Mucosa of gallbladder (tissue), 1 donor: Measurements from ENCODE around the gene IQGAP3. TPM values are rescaled to one million over a fixed set of nuclear protein-coding genes. Genes with fewer than 3 reads are reported as not detected.
A peak's percentile ranks its signal among the peaks of the same experiment; 100 is the strongest.
"Not testable (repeated sequence)": the region's sequence is repeated elsewhere in the genome, so short reads cannot be mapped to it uniquely, and the experiment has no call there.

Experiments used
- DNase-seq: peaks from one replicate; pipeline ENCODE4 v3.0.0-alpha.2; 2020; ENCODE audit warnings: low spot score
- total RNA-seq: library from RNA; stranded (reverse); gene quantifications from one replicate; pipeline ENCODE4 v1.2.1, GENCODE V29; 2021
- donor health status: DM: no; HTN: no; CAD: no.

IQGAP3 gene, protein sequence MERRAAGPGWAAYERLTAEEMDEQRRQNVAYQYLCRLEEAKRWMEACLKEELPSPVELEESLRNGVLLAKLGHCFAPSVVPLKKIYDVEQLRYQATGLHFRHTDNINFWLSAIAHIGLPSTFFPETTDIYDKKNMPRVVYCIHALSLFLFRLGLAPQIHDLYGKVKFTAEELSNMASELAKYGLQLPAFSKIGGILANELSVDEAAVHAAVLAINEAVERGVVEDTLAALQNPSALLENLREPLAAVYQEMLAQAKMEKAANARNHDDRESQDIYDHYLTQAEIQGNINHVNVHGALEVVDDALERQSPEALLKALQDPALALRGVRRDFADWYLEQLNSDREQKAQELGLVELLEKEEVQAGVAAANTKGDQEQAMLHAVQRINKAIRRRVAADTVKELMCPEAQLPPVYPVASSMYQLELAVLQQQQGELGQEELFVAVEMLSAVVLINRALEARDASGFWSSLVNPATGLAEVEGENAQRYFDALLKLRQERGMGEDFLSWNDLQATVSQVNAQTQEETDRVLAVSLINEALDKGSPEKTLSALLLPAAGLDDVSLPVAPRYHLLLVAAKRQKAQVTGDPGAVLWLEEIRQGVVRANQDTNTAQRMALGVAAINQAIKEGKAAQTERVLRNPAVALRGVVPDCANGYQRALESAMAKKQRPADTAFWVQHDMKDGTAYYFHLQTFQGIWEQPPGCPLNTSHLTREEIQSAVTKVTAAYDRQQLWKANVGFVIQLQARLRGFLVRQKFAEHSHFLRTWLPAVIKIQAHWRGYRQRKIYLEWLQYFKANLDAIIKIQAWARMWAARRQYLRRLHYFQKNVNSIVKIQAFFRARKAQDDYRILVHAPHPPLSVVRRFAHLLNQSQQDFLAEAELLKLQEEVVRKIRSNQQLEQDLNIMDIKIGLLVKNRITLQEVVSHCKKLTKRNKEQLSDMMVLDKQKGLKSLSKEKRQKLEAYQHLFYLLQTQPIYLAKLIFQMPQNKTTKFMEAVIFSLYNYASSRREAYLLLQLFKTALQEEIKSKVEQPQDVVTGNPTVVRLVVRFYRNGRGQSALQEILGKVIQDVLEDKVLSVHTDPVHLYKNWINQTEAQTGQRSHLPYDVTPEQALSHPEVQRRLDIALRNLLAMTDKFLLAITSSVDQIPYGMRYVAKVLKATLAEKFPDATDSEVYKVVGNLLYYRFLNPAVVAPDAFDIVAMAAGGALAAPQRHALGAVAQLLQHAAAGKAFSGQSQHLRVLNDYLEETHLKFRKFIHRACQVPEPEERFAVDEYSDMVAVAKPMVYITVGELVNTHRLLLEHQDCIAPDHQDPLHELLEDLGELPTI (N-terminal part only)
- 2.5 TPM for total RNA-seq

DNA sequence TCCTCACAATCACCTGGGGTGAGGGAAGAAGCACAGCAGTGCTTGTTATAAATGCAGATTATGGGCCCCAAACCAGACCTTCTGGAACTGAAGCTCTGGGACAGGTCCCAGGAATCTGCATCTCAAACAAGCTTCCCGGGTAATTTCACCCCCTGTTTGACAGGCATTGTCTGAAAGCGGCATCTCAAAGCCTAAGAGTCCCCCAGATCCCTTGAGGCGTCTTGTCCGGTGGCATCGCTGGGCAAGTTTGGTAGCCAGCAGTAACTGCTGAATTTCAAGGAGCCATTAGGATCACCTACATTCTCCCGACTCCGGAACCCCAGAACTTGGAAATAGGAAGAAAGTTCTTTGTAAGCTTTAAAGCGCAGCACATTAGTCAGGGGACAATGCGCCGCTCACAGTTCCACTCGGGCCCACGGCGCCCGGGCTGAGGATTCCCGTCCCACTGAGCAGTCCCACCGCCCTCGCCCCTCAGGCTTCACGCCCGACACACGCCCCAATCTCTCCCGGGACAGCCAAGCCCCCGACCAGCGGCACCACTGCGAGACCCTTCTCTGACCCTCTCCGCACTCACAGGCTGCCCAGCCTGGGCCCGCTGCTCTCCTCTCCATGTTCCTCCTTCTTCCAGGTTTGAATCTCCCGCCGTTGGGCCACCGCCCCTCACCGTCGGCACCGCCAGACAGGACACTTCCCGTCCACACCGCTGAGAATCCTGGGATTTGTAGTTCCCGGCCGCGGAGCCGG, at the start of gene IQGAP3:
Gene IQGAP3 (minus strand): TSS at position 647 of the 744 bp plus-strand sequence. CDS start 36 bp downstream, at position 611.
- peak; percentile 89 for DNase-seq

DNA sequence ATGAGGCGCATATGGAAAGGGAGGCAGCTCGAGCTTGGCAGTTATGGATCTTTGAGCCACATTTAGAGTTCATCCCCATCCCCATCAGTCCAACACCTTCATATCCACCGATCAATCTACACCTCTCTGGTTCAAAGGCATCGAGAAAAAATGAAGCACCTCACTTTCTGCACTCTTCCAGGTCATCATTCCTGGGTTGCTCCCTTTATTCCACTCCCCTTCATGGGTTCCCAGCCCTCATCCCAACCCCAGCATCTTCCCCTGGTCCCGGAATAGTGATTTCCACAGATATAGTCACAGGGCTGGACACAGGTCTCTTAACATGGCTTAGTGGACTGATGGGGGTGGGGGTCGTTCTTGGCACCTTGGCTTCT, 47.2 kb upstream of the IQGAP3 start:
- no peak for DNase-seq

DNA sequence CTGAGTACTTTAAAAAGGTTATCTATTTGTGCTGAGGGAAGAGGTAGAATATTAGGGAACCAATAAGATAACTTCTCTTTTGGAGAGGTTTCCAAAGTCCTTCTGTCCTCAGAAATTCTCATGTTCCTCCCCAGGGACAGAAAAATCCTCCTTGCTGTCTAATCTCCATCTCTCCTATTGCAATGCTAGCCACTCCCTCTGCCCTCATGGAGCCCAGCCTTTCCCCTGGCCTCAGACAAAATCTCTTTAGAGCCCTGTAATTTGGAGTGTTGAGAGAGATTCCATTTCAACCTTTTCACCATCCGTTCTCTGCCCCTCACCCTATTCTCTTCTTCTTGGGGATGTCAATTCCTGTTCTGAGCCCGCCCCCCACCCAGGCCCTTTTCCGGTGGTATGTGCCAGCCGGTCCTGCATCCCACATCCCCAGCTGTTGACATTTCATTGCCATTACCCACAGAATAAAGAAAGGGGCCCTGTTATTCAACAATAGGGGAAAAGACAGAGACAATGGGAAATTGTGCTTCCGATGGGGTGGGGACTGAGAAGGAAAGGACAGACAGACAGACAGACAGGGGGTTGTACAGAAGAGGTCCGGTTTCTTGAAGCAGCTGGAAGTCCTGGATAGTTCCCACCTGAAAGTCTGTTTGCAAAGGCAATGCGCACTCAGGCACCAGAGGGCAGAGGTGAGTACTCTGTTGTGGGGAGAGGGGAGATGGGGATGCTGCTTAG, 46.7 kb upstream of the IQGAP3 start, which contains the start of gene HAPLN2:
Gene HAPLN2 (plus strand): TSS at position 563 of the 729 bp plus-strand sequence. CDS start 4,076 bp downstream, outside the sequence.
- no peak for DNase-seq

DNA sequence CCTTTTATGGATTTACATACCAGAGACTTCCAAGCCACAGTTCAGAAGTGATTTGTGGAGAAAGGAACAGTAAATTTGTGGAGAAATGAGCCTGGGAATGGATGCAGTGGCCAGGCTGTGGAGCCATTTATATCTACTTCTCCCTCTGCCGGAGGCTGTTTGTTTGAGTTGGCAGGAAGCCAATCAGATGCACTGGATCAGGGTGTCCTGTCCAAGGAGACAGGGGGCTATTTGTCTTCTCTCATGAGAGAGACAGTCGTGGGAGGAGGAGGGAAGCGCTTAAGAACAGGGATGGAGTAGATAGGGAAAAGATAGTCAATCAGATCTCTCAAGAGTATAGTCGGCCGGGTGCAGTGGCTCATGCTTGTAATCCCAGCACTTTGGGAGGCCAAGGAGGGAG, 44.1 kb upstream of the IQGAP3 start:
- DNase-seq: no peak

DNA sequence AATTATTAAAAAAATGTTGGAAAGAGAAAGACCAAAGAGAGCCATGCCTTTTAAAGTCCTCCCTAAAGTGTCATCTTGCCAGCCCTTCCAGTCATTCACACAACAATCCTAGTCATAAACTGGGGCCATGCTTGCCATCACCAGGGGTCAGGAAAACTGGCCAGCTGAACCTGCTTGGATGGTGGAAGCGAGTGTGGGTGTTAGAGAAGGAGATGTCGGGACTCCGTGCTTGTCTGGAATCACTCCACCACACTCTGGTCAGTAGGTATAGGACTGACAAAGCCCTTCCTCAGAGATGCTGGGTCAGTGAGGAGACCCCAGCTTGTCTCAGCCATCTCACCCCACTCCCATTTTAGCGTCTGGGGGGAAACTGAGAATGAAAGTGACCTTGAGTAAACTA, 43.6 kb upstream of the IQGAP3 start:
- DNase-seq: no peak

DNA sequence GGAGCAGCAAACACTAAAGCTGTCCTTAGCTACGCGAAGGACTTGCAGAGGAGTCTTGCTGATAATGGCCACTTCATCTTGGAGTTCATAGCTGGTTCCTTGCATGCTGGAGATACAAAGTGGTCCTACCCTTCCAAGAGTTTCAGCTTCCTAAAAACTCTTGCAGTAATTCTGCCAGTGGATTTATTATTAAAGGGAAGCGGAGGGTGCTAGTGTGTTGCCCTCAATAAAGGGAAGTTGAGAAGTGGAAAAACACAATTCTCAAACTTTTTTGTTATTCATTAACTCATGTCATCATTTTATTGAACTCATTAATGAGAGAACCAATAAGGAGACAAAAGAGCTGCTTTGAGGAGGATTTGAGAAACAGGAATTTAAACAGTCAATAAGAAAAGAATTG, 40.3 kb upstream of the IQGAP3 start:
- DNase-seq: no peak

DNA sequence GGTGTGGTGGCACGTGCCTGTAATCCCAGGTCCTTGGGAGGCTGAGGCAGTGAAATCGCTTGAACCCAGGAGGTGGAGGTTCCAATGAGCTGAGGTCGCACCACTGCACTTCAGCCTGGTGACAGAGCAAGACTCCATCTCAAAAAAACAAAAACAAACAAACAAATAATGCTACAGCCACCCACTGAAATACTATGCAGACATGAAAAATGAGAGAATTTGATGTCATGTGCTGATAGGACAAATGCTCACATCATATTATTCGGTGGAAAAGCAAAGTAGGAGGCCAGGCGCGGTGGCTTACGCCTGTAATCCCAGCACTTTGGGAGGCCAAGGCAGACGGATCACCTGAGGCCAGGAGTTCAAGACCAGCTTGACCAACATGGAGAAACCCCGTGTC, 37.7 kb upstream of the IQGAP3 start:
- not testable (repeated sequence) for DNase-seq

DNA sequence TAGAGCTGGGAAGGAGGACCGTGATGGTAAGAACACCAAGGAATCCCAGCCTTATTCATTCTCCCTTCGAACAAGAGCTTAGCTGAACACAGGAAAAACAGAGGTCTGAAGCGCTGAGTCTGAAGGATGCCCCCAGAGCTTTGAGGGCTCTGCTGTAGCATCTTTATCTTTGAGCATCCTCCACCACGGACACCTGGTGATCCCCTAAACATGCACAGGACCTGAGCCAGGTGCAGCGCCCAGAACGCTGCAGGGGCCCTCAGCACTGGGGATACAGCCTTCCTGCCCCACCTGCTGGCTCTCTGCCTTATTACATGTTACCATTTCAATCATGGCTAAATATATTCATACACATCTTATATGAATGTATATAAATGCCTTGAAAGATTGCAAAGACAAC, 36.6 kb upstream of the IQGAP3 start:
- no peak for DNase-seq

DNA sequence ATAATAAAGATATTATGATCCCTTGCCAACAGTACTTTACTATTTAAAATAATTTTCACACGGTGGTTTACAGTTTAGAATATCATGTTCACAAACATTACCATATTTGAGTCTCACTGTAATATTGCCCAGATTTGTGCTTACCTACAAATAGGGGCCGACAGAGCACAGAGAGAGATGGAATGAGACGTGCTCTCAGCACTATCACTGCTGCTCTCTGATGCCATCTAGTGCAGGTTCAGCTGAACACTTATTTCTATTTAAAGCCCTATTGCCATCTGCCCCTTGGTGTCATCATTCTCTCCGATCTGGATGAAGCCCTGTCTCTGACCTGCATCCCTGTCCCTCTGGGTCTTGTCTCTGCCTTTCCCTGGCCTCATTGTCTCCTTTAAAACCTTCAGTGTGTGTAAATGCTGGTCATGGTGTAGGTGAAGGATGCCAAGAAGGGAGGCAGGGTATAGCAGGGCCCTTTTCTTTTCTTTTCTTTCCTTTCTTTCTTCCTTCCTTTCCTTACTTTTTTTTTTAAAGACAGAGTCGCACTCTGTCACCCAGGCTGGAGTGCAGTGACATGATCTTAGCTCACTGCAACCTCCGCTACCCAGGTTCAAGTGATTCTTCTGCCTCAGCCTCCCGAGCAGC, 35.8 kb upstream of the IQGAP3 start:
- DNase-seq: peak; percentile 65

DNA sequence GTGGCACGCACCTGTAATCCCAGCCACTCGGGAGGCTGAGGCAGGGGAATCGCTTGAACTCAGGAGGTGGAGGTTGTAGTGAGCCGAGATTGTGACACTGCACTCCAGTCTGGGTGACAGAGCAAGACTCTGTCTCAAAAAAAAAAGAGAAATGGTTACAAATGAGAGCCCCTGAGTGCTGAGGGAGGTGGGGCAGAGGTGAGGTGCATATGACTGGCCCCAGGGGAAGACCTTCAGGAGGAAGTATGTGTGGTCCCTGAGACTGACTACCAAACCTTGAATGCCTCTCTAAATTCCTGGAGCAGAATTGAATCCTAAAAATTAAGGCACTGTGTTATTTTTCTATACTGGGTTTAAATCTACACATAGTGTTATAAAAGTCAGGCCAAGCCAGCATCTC, 35.0 kb upstream of the IQGAP3 start:
- not testable (repeated sequence) for DNase-seq

DNA sequence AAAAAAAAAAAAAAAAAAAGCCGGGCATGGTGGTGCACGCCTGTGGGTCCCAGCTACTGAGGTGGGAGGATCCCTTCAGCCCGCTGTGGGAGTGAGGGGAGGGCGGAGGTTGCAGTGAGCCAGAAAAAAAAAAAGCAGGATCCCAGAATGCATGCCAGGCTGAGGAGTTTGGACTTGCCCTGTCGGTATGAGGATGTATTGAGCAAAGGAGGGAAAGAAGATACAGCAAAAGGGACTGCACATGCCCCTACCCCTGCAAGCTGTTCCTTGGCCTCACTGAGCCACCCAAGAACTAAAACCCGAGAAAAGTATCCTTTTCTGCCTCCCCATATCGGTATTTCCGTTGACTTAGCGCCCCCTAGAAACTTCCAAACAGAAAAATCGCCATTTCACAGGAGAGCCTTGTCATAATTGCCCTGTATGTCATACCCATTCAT, 30.2 kb upstream of the IQGAP3 start:
- no peak for DNase-seq

DNA sequence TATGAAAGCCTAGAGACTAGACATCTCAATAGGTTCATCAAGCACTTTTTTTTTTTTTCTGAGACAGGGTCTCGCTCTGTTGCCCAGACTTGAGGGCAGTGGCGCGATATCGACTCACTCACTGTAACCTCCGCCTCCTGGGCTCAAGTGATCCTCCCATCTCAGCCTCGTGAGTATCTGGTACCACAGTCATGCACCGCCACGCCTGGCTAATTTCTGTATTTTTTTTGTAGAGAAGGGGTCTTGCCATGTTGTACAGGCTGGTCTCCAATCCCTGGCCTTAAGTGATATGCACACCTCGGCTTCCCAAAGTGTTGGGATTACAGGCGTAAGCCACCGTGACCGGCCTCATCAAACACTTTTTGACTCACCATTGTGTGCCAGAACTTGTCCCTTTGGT, 29.5 kb upstream of the IQGAP3 start:
- DNase-seq: no peak

DNA sequence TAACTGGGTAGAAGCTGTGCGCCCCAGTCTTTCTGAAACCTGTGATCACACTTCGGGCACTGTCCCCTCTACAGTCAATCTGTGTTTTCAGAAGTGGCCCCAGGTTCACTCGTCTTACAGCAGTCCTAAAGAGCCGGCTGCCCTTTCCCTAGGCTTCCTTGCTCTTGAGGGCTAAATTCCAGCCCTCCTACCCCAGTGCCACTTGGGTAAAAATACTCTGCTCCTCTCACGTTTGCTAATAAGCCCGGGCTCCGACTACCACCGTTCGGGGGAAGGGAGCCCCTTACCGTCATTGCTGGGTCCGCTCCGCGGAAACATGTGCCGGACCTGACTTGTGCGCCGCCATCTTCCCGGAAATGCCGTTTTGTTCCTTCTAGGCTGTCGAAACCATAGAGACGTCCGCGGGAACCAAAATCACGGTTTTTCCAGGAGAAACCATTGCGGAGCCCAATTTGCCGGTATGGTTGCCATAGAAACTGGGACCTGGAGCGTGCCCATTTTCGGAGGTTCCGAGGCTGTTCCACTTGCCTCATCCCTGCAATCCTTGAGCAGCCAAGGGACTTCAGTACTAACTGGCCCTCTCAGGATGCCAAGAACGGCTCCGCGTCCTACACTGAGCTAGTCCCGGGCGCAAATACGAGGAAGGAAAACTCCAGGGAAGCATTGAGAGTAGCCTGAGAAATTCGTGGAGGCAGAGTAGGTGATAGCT, 28.9 kb upstream of the IQGAP3 start, which contains the start of gene GPATCH4:
Gene GPATCH4 (minus strand): TSS at position 358 of the 709 bp plus-strand sequence.
- peak; percentile 79 for DNase-seq

DNA sequence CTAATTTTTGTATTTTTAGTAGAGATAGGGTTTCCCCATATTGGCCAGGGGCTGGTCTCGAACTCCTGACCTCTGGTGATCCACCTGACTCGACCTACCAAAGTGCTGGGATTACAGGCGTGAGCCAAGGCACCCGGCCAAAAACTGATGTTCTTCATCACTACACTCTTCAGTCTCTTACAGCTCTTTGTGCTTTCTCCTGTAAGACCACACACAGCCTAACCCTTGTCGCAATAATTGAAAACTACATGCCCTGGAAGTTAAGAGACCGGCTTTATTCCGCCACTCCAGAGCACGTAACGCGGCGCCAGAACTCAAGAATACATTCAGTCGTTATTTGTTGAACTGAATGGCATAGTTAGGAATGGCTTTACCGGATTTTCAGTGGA, 28.4 kb upstream of the IQGAP3 start:
- DNase-seq: no peak

DNA sequence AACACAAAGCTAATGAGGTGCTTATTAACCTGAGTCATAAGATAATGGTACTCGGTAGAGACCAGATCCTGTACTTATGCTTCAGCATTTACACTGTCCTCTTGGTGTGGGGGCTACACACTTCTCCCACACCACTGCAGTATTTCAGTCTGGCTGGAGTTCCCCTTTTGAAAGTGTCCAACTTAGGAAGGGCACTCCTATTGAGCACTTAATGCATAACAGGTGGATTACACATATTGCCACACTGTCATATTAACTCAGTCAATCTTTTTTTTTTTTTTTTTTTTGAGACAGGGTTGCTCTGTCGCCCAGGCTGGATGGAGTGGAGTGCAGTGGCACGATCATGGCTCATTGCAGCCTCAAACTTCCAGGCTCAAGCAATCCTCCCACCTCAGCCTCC, 27.4 kb upstream of the IQGAP3 start:
- no peak for DNase-seq

DNA sequence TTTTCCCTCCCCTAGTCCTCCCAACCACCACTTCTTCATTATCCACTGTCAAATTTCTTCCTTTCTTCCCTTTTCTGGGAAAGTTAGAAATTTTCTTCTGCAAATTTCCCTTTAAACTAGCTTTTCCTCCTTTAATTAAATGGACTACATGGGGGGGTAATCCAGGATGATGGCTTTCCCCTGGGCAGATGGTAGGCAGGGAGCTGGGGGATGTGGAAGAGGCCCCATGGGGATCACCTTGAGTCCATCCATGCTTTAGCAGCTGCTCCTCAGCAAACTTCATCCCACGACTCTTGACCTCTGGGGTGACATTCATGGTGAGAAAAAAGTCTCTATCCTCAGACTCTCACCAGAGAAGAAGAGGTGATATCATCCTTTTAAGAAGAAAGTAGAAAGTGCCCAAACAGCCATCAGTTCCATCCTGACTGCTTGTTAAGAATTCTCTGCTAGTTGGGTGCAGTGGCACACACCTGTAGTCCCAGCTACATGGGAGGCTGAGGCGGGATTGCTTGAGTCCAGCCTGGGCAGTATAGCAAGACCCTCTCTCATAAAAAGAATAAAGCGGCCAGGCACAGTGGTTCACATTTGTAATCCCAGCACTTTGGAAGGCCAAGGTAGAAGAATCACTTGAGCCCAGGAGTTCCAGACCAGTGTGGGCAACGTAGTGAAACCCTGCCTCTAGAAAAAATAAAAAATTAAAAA, 26.5 kb upstream of the IQGAP3 start:
- DNase-seq: no peak

DNA sequence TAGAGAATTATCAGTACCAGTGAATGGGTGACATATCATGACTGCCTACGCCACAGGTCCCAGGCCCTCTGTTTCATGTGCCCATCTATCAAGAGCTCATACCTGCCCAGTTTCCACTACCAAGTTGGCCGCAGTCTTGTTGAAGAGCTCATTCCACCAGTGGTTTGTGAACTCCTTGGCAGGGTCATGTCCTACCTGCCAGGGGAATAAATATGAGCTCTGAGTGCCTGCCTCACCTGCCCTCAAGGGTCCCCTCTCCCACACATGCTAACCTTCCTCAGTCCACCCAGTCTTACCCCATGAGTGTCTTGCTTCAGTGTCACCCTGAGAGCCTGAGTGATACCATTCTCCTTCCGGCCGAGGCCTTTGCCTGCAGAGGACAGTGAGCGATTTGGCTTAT, 25.8 kb upstream of the IQGAP3 start:
- DNase-seq: no peak

DNA sequence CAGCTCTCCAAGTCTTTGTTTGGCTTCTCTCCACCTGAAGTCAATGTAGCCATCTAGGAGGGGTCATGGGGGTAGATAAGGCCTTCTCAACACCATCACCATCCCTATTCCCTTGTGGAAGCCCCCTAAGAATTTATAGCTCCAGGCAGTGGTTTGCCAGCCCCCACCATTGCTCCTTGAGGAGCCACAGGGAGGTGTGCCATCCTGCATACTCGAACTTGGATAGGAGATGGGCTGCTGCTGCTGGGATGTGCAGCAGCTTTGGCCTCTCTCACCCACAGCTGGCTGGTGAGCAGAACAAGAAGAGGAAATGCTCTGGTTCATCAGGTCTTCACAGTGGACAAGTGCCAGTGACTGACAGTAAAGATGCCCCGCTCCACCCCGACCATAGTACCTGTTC, 24.1 kb upstream of the IQGAP3 start:
- DNase-seq: no peak
